ENCODE data around the gene TNFRSF1A.

Gene TNFRSF1A

DNA sequence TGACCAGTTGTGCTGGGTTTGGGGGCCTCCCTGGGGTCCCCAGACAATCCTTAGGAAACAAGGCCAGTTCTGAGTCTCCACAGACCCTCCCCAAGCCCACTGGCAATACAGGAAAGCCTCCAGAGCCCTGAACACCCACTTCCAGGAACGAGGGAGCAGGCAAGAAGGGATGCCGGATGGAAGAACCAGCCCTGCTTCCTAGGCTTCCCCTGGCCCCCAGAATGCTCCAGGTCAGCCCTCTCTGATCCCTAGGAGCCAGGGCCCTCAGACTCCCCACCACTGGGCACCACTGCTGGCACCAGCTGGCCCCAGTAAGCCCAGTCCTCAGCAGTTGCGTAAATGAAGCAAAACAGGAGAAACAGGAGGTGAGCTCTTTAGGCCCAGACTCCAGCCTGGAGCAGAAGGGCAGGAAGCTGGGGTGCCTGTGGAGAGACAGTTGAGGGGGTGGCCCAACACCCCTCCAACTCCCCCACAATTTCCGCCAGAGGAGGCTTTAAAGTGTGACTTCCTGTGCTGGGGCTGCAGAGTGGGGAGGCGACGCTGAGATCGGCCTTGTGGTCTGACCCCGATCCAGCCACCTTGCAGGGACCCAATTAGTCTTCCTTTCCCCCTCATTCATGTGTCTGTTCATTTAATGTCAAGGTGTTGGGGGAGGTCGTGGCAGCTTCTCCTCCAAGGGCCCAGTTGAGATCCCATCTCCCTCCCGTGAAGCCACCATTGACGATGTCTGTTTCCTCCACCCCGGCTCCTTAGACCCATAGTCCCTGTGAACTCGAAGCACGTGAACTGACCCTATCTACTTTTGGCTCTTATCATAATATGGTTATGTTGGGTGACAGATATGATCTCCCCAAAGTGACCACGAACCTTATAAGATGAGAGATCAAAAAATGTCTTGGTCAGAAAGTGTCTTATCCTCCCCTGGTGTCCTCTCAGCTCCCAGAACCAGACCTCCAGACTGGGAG is 4.7 kb downstream of the TNFRSF1A start:
- peak; percentile 38 for DNase-seq

- peak; percentile 23 for DNase-seq
Measured at GRCh38 chr12:6336079-6336888, 5.6 kb downstream of the TNFRSF1A start.

DNA sequence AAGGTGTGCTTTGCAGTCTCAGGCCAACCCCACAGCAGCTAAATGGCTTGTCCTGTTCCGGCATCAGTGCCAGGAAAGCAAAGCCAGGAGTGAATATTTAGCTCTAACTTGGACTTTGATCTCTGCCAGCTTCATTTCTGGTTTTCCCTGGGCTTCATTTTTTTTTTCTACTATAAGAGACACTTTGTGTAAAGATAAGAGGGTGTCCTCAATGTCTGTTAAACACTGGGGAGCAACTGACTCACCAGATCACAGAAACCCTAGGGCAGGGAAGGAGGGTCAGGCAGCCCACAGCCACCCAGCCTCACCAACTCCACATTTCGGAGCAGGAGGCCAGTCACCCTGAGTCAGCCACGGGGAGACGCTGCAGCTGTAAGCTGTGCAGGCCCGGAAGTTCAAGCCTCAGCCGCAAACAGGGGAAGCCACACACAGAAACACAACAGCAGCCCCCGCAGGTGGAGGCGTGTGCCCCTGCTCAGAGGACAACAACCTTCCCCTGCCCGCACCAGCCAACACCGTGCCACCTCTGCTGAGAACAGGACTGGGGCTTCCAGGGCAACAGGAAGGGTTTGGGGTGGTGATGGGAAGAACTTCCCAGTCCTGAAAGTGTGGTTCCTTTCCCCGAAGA is 6.3 kb downstream of the TNFRSF1A start:
- DNase-seq: peak; percentile 64

GRCh38 chr12:6334940-6335450 is 6.9 kb downstream of the TNFRSF1A start:
- DNase-seq: no peak

DNA sequence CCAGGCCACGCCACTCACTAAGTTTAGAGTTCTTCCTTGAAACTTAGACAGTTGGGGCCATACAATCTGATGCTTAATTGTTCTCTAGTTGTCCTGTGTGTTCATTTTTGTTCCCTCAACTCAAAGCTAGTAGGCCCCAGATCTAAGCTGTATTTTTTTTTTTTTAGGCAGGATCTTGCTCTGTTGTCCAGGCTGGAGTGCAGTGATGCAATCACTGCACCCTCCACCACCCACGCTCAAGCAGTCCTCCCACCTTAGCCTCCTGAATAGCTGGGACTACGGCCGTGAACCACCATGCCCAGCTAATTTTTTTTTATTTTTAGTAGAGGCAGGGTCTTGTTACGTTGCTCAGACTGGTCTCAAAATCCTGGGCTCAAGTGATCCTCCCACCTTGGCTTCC is 7.5 kb downstream of the TNFRSF1A start:
- no peak for DNase-seq

GRCh38 chr12:6333566-6333965 is 8.3 kb downstream of the TNFRSF1A start:
- no peak for DNase-seq

GRCh38 chr12:6333029-6333428 is 8.8 kb downstream of the TNFRSF1A start:
- no peak for DNase-seq

GRCh38 chr12:6332459-6332858 is 9.4 kb downstream of the TNFRSF1A start:
- no peak for DNase-seq

- no peak for DNase-seq
Measured at GRCh38 chr12:6330999-6331714, 10.7 kb downstream of the TNFRSF1A start.

DNA sequence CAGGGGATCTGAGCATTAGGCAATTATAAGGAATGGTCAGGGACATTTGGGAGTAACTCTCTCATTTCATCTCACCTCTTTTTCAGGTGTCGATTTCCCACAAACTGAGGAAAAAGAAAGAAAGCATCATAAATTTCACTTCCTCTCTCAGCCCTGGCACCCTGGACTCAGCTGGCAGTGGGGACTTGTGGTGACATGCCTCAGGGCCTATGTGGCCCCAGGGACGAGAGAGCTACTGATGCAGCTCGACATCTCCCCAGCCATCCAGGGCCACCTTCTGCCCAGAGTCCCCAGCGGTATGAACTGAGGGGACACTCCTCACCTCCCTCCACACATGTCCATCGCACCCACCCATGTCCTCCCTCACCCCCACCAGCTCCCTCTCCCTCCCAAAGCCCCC is 11.7 kb downstream of the TNFRSF1A start:
- DNase-seq: no peak

- no peak for DNase-seq
Measured at GRCh38 chr12:6329703-6330064, 12.2 kb downstream of the TNFRSF1A start.

GRCh38 chr12:6328945-6329702 is 12.8 kb downstream of the TNFRSF1A start:
- no peak for DNase-seq

DNA sequence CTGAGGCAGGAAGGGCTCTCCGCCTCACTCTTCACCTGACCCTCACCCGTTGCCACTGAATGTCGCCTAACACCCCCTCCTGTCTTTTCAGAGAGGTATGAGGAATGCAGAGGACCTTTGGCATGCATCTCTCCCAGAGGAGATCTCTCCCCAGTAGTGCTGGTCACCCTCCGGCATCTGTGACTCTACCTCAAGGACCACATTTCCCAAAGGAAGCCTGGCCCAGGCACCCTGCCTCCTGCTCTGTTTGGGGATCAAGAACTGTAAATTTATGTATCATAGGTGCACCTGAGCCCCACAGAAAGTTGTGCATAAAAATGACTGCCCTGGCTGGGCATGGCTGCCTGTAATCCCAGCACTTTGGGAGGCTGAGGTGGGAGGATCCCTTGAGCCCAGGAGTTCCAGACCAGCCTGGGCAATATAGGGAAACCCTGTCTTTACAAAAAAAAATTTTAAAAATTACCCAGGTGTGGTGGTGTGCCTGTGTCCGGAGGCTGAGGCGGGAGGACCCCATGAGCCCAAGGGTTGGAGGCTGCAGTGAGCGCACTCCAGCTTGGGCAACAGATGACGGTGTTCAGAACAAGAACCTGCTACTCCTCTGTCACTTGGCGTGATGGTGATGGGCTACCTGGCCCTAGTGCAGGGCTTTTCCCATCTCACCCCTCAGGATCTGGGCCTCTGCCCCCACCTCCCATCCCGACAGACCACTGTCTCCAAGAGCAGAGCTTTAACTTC is 13.7 kb downstream of the TNFRSF1A start:
- no peak for DNase-seq

- no peak for DNase-seq
Measured at GRCh38 chr12:6327229-6328041, 14.4 kb downstream of the TNFRSF1A start.

- DNase-seq: no peak
Measured at GRCh38 chr12:6326316-6327228, 15.3 kb downstream of the TNFRSF1A start.

DNA sequence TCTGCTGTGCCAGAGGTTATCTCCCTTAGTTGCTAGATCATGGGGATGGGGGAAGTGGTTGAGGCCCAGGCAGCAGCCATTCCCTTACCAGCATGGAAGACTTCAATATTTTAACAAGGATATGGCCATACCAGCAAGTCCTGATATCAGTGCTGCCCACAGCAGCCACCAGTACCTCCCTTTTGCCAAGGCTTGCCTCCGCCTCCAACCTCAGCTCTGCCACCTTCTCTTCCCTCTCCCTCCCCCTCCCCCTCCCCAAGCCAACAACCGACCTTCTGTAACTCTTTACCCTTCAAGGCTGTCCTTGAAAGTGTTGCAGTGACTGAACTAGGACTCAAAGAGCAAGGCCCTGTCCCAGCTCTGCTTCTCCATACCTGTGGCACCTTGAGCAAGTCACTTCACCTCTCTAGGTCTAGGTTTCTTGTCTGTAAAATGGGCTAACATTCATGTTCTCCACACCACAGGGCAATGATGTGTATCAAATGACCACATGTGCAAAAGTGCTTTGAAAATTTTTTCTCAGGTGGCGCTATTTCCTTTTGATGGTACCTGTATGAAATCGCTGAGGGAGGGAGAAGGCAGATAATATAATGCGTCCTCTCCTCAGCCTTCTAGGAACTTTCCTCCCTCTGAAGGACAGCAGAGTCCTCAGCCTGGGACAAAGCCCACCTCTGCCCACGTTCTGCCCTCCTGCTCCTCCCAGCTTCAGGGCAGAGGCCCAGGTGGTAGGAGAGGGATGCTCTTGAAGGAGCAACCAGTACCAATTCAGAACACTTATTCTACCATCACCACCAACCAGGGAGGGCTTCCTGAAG is 16.7 kb downstream of the TNFRSF1A start:
- no peak for DNase-seq

- DNase-seq: no peak
Measured at GRCh38 chr12:6323995-6324711, 17.7 kb downstream of the TNFRSF1A start.

Measured in effector CD8-positive, alpha-beta T cell (primary cell).